Inflammatory macrophage treated with lipopolysaccharide for 4 hours (primary cell): ENCODE measurements around the gene MUC5AC.
"Not testable (repeated sequence)": the region's sequence is repeated elsewhere in the genome, so short reads cannot be mapped to it uniquely, and the experiment has no call there.

Source experiments
- DNase-seq: peaks from one replicate; pipeline ENCODE4 v3.0.0-alpha.2; 2020

Gene MUC5AC

GRCh38 chr11:1178201-1178885, 20.6 kb downstream of the MUC5AC start:
- no peak for DNase-seq

GRCh38 chr11:1178906-1179305, 21.2 kb downstream of the MUC5AC start:
- DNase-seq, result no peak

GRCh38 chr11:1179641-1180040, 21.9 kb downstream of the MUC5AC start:
- DNase-seq, result no peak

GRCh38 chr11:1180171-1180570, 22.4 kb downstream of the MUC5AC start:
- DNase-seq, result no peak

GRCh38 chr11:1180947-1181391, 23.2 kb downstream of the MUC5AC start:
- no peak for DNase-seq

GRCh38 chr11:1181420-1181819, 23.7 kb downstream of the MUC5AC start:
- DNase-seq, result no peak

- DNase-seq, result no peak
These were observed 24.2 kb downstream of the MUC5AC start for GRCh38 chr11:1181853-1182535.

GRCh38 chr11:1184139-1184538, 26.4 kb downstream of the MUC5AC start:
- not testable (repeated sequence) for DNase-seq

- DNase-seq, result not testable (repeated sequence)
These were observed 30.8 kb downstream of the MUC5AC start for GRCh38 chr11:1188451-1189130.

GRCh38 chr11:1189816-1190215, 32.1 kb downstream of the MUC5AC start:
- not testable (repeated sequence) for DNase-seq

- DNase-seq, result not testable (repeated sequence)
These were observed 34.2 kb downstream of the MUC5AC start for GRCh38 chr11:1191786-1192470.

GRCh38 chr11:1192741-1193325, 35.1 kb downstream of the MUC5AC start:
- no peak for DNase-seq

- DNase-seq, result no peak
These were observed 35.8 kb downstream of the MUC5AC start for GRCh38 chr11:1193326-1194230.

- no peak for DNase-seq
These were observed 36.7 kb downstream of the MUC5AC start for GRCh38 chr11:1194231-1194976.

GRCh38 chr11:1194977-1195681, 37.4 kb downstream of the MUC5AC start:
- no peak for DNase-seq

GRCh38 chr11:1195682-1196515, 38.1 kb downstream of the MUC5AC start:
- no peak for DNase-seq

- DNase-seq, result no peak
These were observed 39.0 kb downstream of the MUC5AC start for GRCh38 chr11:1196516-1197391.

GRCh38 chr11:1197431-1197885, 39.7 kb downstream of the MUC5AC start:
- DNase-seq, result no peak
